GM19043 (cell line): ENCODE data around the gene KCNIP2.
A peak's percentile ranks its signal among the peaks of the same experiment; 100 is the strongest.

Experiments
- ATAC-seq: cut with Tn5 transposase; IDR thresholded peaks from one replicate; pipeline ENCODE4 v1.9.1; 2021; ENCODE audit warnings: low read depth; ENCODE audit not compliant: unreplicated experiment

The KCNIP2 gene

DNA sequence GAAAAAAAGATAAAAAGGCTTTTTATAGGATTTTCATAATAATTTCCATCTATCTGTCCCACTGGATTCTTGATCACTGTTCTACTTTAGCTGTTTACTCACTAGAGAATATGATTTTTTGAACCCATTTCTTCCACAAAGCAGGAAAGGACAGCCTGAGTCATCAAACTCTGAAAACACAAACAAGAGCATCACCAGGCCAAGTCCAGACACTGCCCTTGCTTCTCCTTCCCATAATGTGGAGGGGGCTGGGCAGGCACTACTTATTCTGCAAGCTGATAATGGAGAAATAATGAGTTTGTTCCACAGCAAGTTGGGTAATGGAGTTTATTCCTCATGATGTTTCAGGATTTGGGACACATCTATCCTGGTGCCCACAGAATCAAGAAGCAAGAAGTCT, 13.0 kb upstream of the KCNIP2 start:
- ATAC-seq = no peak

DNA sequence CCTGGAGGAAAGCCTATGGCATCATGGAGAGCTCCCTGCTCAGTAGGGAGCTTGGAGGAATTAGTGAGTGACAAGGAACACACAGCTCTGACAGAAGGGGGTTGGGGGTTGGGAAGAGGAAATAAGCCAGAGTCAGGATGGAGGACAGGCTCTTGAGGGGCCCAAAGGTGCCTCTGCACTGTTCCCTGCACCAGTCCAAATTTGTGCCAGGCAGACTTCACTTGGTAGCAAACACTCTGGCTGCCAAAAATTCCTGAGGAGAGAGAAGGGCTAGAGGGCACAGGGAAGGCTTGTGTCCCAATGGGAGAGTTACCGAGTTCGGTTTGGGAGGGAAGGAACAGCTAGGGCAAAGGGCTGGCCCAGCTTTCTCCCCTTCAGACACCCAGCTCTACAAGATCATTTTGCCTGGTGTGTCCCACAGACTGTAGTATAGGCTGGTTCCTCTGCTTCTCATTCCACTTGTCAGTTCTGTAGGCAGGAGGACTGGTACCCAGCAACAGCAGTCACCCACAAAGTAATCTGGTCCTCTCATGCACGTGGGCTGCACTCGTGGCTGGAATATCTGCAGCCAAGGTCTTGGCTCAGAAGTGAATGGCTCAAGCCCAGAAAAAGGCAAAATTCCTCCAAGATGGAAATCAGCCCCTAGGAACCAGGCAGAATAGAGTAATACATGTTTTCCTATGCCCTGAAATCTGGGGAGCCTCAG, 8.0 kb upstream of the KCNIP2 start:
- ATAC-seq = no peak

DNA sequence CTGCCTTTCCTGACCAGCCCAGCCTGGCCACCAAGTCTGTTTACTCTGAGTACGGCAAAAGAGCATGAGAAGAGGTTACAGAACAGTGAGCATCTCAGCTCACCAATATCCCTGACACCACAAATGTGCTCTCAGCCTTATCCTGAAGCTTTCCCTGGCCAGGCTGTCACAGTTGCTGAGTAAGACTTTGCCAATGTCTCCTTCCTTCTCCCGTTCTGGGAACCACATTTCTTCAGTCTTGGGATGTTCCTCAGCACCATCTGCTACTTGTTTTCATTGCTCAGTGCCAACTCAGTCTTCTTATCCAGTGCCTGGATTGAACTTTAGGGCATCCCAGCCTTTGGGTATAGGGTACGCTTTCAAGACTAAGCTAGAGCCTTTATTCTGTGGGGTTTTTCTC, 7.1 kb upstream of the KCNIP2 start:
- ATAC-seq = no peak

DNA sequence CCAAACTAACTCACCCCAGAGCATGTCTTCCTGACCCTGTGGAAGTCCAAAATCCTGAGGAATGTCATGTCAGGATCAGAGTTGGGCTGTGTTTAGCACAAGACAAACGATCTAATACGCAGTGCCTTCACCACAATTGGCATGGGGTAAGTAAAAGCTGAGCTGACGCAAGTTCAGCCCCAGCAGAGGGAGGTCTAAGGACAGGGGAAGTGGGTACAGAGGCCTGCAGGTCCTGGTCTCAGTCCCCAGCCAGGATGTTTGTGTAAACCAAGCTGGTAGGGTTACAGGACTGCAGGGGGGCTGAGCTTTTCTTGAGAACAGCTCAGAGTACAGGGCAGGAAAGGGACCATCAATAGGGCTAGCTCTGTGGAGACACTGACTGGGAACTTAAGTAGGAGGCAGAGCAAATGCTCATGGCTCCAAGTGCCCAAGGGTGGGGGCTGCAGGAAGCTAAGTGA, 5.3 kb upstream of the KCNIP2 start:
- ATAC-seq = no peak

DNA sequence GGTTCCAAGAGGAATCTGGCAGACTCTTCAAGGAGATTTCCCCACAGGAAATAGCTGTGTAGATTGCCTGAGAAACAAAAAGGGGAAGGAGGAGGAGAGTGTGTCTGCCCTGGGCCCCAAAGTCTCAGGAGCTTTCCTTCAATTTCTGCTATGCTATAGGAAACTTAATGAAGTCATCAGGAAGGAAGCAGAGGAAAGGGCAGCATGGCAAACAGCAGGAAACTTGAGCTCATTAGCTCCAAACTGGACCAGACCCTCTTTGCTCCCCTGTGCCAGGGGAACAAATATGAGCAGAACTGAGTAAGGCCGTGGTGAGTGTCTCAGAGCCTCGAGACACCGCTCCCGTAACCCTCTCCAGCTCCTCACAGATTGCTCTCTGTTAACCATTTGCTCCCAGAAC, 4.8 kb upstream of the KCNIP2 start:
- ATAC-seq = no peak

DNA sequence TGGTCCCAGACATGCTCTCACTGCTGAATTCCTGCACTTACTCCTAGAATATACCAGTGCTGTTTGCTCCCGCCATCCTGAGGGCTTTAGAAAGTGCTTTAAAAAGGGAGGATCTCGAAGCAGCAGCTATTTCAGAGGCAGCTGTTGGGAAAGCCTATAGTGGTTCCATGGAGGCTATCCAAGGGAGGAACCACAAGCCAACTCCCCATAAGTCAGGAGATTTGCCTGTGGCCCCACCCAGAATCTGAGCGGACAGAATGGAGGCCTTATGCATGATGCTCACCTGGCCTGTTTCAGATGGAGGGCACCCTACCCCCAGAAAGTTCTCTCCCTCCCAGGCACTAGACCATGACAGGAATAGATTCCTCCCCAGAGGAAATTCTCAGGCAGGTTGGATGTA, 2.3 kb upstream of the KCNIP2 start:
- ATAC-seq = no peak

DNA sequence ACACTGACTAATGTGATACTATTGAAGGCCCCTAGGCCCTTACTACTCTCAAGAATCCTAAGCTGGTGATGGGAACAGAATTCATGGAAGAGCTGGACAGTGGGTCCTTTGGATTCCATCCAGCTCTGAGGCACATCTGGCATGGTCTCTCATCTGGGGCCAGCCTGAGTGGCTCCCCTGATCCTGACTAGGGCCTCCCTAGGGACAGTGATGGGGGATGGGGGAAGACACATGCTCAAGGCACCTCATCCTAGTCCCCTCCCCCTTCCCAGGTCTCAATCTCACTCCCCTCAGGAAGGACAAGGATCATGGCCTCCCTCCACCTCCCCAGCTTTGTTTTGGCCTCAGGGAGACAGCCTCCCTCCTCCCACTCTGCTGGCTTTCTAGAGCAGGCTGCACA, 1.8 kb downstream of the KCNIP2 start:
- no peak for ATAC-seq

DNA sequence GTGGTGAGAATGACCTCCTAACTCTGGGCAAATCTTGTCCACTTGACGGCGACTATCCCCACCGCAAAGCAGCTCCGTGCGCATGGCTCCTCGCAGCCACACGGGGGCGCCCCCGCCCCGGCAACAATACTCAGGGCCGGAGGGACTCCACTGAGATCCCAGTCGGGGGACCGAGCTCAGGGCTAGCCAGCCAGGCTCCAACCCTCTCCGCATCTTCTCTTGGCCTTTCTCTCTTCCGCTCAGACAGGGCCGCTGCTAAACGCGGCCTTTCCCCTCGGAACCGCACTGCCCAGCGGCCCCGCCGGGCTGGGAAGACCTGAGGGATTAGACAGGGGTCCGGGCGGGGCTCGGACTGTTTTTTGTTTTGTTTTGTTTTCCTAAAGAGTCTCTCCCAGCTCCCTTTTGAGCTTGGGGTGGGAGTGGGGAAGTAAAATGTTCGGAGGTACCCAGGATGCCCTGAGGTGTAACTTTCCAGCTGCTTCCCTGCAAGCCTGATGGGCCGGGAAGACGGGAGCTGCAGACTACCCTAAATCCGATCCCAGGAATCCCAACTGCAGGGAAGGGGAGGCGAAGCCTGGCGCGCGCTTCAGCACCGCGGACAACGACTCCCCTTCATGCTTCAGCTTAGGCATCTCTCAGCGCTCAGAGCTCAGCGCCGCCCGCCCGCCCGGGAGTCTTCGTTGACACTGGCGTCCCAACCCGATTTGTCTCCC, 2.7 kb downstream of the KCNIP2 start:
- peak; percentile 69 for ATAC-seq

DNA sequence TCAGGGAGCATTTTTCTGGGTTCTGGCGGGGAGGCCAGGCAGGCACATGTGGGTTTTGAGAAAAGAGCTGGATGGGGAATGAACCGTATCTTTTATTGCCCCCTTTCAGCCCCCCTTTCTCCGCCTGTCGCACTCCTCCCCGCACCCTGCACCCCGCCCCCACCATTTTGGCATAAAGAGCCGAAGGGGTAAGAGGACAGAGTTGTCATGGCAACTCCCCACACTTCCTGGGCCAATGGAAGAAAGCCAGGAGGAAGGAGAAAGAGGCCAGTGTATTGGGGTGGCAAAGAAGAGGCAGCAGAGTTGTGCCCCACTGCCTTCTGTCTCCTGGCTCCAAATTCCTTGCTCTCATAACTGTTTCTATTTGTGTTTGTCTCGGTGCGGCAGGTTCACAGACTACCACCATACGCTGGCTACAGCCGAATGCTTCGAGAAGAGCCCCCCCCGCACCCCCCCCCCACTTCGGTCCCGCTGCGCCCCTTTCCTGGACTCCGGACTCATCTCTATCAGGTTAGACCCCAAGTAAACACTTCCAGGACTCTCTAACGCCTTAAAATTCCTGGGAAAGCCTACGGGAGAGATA, 3.4 kb downstream of the KCNIP2 start:
- no peak for ATAC-seq

DNA sequence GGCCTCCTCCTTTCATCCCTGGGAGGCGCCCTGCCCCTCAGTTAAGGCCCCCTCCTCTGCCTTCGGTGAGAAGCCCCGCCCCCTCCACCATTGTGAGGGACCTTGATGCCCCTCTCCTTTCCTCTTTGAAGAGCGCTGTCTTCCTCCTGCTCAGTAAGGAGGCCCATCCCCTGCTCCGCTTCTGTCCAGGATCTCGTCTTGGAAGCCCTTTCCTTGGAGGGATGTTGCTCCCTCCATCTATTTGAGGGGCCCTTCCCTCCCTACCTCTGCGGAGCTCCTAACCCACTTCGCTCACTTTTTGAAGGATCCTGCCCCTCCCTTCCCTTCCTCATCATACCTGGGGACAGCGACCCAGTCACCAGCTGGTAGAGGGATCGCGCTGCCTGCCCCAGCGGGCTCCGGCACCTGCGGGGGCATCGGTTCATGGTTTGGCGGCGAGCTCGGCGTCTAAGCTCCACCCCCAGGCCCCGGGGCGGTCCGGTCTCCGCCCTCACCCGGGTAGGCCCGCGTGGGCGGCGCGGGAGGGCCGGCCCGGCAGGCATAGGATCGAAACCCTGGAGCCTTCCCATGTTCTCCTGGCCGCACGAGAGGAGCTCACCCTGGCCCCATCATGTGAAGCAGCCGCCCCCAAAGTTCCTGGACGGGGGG, 4.1 kb downstream of the KCNIP2 start:
- ATAC-seq = no peak

DNA sequence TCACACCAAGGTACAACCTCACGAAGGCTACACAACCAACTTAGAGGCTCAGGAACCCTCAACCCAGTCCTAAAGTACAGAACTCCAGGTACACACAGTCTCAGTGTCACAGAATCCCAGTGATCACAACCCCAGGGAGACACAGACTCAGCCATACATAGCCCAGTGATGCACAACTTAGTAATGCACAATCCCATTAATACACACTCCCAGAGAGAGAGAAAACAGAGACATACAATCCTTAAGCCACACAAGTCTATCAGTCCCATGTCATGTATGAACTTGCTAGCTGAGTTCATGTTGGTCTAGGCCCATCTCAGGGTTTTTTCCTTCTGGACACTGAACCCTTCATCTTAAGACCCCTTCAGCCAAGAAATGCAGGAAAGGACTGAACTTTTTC, 4.6 kb downstream of the KCNIP2 start:
- no peak for ATAC-seq

DNA sequence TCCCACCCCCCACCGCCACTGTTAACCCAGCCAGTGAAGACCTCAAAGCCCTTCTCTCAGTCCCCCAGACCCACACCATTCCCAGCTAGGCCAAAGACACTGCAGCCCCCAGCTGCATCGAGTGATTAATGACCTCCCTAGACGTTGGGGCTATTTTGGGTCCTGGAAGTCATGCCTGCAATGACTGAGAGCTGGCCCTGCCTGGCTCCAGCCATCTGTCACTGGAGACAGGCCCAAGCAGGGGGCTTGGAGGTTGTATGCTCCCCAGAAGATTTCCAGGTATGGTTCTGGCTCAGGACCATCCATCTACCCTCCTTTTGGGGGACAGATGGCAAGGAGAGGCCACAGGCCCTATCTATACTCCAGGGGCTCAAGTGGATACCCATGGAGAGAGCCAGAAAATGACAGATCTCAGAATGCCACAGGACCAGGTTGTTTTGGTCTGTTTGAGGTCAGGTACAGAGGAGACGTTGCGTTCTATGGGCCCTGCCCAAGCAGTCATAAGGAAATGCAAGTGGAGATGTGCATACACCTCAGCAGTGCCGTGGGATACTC, 5.1 kb downstream of the KCNIP2 start:
- ATAC-seq = no peak

DNA sequence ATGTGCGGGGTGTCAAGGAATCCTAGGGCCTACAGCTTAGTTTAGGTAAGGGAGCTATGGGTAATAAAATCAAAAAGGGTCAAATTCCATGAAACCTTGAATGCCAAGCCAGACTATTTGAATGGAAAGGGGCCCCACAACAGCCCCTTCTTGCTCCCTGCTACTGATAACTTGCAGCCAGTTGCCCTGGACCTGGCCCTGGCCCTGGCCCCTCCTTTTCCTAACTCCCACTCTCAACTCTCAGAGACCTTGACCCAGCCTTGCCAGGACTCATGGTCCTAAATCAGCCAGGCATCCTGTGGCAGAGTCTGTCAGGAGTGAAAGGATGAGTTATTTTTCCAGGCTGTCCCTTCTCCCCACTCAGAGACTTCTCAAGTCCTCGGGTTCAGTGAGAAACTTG, 5.9 kb downstream of the KCNIP2 start:
- ATAC-seq = no peak

DNA sequence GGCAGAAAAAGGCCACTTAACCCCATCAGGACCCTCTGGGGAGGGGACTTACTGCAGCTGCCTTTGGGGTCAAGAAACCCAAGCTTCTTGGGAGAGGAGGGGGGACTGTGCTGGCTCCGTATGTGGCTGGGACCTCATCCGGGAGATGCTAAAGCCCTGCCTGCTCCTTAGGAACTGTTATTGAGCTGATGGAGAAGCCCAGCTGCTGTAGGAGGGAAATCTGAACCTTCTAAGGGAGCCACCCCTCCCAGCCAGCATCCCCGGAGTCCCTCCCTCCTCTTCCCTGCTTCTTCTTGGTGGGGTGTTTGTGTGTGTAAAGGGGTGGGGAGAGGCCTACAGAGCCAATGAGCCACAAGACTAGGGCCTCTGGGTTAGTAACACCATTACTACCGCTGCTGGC, 8.2 kb downstream of the KCNIP2 start:
- ATAC-seq = no peak

DNA sequence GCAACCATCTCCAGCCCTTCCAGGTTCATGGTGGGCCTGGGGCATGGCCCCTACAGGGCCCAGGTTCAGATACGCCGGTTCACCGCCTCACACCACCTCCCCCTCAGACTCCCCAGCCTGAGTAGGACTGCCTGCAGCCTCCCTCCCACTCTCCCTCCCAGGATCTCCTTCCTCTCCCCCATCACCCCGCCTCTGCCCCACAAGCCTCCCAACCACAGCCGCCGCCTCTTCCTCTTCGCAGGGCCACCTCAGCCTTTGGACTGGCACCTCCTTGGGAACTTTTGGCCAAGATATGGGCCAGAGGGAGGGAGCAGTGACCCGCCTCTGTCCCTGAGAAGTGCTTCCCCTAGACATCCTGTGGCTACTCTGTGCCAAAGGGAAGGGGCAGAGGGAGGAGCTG, 9.3 kb downstream of the KCNIP2 start:
- no peak for ATAC-seq

DNA sequence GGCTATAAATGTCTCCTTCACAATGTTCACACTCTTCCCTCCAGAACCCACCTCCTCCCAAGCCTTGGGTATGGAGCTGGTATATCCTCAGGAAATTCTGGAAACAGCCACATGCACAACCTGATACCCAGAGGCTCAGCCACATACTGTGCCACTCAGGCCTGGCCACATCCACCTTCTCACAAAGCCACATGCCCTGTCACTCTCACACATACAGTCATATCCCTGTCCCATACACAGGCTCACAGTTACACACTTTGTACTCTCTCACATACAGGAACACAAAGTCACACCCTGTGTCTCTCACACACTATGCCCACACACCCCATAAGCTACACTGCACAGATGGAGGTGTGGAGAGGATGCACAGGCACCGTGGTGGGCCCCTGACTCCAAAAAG, 10.1 kb downstream of the KCNIP2 start:
- ATAC-seq = no peak

DNA sequence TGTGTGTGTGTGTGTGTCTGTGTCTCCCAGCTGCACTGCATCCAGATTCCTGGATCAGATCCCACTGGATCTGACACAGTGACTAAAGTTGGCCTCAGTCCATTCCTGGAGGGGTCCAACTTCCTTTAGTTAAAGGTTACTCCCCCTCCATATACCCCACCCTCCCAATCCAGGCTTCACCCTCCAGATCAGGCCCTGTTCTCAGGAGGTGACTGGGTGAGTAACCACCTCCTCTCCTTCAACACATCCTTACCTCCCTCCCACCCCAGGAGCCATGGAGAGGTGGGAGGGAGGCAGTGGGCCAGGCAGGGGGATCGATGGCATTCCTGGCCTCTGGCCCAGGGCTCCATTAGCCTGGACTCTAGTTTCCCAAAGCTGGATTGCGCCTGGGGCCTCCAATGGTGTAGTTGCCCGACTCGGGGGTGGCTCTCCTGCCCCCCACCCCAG, 11.3 kb downstream of the KCNIP2 start:
- no peak for ATAC-seq

DNA sequence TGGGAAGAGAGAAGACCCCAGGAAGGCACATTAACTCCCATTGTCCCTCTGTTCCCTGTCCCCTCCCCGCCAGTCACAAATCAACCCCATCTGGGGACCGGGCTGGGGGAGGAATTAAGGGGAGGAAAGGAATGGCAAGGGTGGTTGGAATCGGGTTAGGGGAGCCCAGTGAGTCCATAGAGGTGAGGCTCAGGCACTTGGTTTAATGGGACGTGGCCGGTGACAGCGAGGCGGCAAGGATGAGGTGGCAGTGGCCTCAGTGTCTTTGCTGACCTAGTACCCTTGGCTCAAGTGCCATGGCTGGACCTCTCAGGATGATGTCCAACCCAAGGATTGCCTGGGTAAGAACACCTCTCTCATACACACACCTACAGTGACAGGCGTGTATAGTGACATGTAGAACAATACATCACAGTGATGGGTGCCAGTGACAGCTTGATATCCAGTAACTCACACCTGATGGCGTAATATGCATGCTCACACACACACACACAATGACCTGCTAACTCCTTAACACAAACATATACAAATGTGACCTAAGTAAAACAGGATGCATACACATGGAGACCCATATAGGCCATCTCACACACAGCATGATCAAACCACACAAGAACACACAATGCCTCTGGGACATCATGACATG, 12.3 kb downstream of the KCNIP2 start:
- ATAC-seq = no peak

DNA sequence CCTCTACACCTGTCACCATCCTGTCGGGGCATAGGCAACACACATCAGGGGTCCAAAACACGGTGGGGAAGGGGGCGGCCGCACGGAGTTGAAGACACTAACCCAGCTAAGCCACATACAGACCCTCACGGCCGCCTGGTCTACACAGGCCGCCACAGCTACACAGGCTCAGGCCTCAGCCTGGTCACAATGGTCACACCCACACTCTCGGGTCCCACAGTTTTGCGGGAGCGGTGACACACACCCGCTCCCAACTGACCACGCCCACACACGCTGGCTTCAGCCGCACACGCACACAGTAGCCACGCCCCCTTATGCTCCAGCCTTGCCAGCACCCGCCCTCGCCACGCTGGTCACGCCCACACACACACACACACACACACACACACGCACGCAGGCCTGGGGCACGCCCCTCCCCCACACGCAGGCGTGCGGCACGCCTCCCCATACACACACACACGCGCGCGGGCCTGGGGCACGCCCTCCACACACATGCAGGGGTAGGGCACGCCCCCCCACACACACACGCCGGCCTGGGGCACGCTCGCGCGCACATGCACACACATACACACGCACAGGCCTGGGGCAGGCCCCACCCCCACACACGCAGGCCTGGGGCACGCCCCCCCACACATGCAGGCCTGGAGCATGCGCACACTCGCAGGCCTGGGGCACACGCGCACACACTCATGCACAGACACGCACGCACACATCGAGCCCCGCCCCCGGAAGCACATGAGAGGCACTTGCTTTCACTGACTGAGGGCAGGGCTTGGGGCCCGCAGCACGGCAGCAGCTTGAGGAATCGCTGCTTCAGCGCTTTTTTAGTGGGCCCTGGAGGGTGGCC, 13.1 kb downstream of the KCNIP2 start:
- peak; percentile 47 for ATAC-seq
